ENCODE measurements around the gene BRCA1. TPM values are rescaled to one million over a fixed set of nuclear protein-coding genes. Genes with fewer than 3 reads are reported as not detected.

Gene BRCA1
- 10 to 100 TPM in 1 of 4 donors, 1 to 10 TPM in 3; 5.4 to 10.2 (median 6.1) TPM for total RNA-seq
- 1 to 10 TPM in 2 of 3 donors, under 1 TPM in 1; 0.60 to 9.9 (median 2.5) TPM for polyA plus RNA-seq

DNA sequence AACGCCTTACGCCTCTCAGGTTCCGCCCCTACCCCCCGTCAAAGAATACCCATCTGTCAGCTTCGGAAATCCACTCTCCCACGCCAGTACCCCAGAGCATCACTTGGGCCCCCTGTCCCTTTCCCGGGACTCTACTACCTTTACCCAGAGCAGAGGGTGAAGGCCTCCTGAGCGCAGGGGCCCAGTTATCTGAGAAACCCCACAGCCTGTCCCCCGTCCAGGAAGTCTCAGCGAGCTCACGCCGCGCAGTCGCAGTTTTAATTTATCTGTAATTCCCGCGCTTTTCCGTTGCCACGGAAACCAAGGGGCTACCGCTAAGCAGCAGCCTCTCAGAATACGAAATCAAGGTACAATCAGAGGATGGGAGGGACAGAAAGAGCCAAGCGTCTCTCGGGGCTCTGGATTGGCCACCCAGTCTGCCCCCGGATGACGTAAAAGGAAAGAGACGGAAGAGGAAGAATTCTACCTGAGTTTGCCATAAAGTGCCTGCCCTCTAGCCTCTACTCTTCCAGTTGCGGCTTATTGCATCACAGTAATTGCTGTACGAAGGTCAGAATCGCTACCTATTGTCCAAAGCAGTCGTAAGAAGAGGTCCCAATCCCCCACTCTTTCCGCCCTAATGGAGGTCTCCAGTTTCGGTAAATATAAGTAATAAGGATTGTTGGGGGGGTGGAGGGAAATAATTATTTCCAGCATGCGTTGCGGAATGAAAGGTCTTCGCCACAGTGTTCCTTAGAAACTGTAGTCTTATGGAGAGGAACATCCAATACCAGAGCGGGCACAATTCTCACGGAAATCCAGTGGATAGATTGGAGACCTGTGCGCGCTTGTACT lies at the start of gene BRCA1:
BRCA1 (minus strand) TSS at position 232 of the 834 bp plus-strand sequence. CDS start 1,268 bp downstream, outside the sequence.
- Histone ChIP-seq H3K4me3 (peak within 1 kb of the TSS; percentile 53 to 77 (median 68)), H3K27me3 (no peaks in the 10 kb centered on the region), H3K36me3 (no peaks in the 10 kb centered on the region), H3K4me1 (peaks cover 0 to 24% (median 20%) of the 10 kb centered on the region in 4 donors), H3K27ac (peak within 1 kb of the TSS; percentile 80 to 87 (median 84)), H3K9me3 (no peaks in the 10 kb centered on the region)
- TF ChIP-seq EP300 (IDR thresholded peaks at IDR 0.05) (no peak), POLR2AphosphoS5 (IDR thresholded peaks at IDR 0.05) (peak in 3 of 4 donors; percentile 67 to 78 (median 78)), POLR2A (IDR thresholded peaks at IDR 0.05) (peak; percentile 15 to 31)
- TF ChIP-seq, protein P1, sequence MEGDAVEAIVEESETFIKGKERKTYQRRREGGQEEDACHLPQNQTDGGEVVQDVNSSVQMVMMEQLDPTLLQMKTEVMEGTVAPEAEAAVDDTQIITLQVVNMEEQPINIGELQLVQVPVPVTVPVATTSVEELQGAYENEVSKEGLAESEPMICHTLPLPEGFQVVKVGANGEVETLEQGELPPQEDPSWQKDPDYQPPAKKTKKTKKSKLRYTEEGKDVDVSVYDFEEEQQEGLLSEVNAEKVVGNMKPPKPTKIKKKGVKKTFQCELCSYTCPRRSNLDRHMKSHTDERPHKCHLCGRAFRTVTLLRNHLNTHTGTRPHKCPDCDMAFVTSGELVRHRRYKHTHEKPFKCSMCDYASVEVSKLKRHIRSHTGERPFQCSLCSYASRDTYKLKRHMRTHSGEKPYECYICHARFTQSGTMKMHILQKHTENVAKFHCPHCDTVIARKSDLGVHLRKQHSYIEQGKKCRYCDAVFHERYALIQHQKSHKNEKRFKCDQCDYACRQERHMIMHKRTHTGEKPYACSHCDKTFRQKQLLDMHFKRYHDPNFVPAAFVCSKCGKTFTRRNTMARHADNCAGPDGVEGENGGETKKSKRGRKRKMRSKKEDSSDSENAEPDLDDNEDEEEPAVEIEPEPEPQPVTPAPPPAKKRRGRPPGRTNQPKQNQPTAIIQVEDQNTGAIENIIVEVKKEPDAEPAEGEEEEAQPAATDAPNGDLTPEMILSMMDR (IDR thresholded peaks at IDR 0.05), result no peak
- WGBS, 2 donors, result 1 to 3% methylated on average over 37 to 38 of the region's 38 CpGs
- DNase-seq, result peak; percentile 97
- intact Hi-C loops (cut with DNase I), result loop anchor here (2.0 to 5.0 kb wide), 2 partner anchors 45 to 98 kb away; partner anchors contain the start of genes NBR1 and RND2

DNA sequence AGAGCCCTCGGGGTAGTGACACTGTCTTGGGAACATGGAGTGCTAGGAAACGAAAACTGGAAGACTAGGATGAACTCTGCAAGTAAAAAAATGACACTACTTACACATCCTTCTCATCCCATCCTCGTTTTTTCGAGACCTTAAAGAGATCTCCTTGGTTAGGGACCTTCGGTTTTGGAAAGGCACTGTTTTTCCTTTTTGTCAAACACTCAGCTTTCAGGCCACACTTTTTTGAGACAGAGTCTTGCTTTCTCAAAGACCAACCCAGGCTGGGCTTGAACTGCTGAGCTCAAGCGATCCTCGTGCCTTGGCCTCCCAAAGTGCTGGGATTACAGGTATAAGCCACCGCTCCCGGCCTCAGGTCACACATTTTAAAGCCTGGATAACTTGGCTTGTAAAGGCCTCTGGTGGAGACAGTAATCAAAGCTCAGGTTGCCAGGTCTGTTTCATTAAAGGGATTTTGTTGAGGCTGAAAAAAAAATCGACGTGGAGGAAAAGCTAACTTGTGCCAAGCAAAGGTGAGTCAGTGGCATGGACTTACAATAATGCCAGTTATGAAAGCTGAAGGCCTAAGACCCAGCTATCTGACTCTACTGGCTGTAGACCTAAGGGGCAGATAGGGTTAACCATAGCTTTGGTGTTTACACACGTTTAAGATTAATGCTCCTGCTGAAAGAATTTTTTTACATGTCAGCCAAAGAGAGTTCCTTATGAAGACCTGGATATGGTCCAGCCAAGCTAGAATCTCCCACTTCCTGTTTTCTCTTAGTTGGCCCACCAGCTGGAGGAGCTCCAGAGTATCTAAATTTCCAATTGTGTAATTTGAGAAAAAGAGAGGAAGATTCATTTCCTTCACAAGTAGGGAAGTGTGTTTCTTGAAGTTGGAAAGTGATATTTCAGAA lies 46.7 kb upstream of the BRCA1 start:
- H3K27me3 ChIP-seq, result no peaks in the 10 kb centered on the region
- H3K27ac ChIP-seq, result peak overlapping the region; percentile 95 to 98 (median 98)
- intact Hi-C loops (cut with DNase I), result loop anchor here (2.0 kb wide), 3 partner anchors 39 to 173 kb away; partner anchors contain the start of genes BRCA1, RPL27 and TMEM106A
- peaks cover 0 to 65% (median 62%) of the 10 kb centered on the region in 4 donors for H3K4me1 ChIP-seq
- peak; percentile 80 for DNase-seq
- TF ChIP-seq EP300 (IDR thresholded peaks at IDR 0.05) (no peak), POLR2AphosphoS5 (IDR thresholded peaks at IDR 0.05) (peak in 3 of 4 donors; percentile 8 to 19 (median 12)), POLR2A (IDR thresholded peaks at IDR 0.05) (no peak)
- TF ChIP-seq, protein P1 (IDR thresholded peaks at IDR 0.05), result peak in 1 of 4 experiments; percentile 16
- 1 to 12% methylated on average over 12 of the region's 12 CpGs for WGBS, 2 donors
- no peaks in the 10 kb centered on the region for H3K9me3 ChIP-seq
- H3K4me3 ChIP-seq, result peak overlapping the region; percentile 77 to 91 (median 80)
- H3K36me3 ChIP-seq, result peaks cover 0 to 13% (median 1%) of the 10 kb centered on the region in 4 donors

DNA sequence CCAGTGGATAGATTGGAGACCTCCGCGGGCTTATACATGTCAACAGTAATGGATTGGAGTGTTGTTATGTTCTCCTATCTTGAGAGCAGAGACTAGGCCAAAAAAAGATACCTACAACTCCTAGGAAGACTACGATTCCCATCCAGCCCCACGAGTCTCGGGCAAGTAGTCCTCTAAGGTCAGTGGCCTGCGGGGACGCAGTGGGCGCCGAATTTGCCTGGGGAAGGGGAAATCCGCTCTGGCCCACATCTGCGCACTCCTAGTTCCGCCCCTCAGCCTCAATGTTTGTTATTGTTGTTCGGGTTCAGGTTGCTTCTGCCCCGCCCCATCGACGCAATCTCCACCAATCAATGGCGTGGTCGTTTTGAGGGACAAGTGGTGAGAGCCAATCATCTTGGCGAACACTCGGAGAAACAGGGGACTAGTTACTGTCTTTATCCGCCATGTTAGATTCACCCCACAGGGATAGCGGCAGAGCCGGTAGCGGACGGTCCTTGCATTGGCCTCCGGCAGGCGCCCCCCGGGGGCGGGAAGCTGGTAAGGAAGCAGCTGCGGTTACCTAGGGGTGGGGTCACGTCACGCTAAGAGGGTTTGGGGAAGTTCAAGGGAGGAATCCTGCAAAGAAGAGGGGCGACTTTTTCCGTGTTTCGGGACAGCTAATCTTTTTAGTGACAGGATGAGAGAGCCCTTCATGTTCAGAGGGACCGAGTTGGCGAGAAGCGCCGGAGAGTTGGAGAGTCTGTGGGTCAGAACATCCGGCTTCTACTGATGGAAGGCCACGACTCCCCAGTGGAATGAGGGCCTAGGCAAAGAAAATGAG lies 45.8 kb upstream of the BRCA1 start, which contains the start of gene NBR1:
NBR1 (plus strand) TSS at position 449 of the 820 bp plus-strand sequence. CDS start 4,586 bp downstream, outside the sequence.
- TF ChIP-seq POLR2A (IDR thresholded peaks at IDR 0.05) (peak; percentile 72 to 80), POLR2AphosphoS5 (IDR thresholded peaks at IDR 0.05) (peak; percentile 79 to 93 (median 92)), EP300 (IDR thresholded peaks at IDR 0.05) (no peak)
- TF ChIP-seq, protein P1 (IDR thresholded peaks at IDR 0.05), result no peak
- Histone ChIP-seq H3K9me3 (no peaks in the 10 kb centered on the region), H3K27me3 (no peaks in the 10 kb centered on the region), H3K4me3 (peak within 1 kb of the TSS; percentile 77 to 91 (median 80)), H3K27ac (peak within 1 kb of the TSS; percentile 95 to 98 (median 98)), H3K4me1 (peaks cover 0 to 57% (median 54%) of the 10 kb centered on the region in 4 donors), H3K36me3 (peaks cover 0 to 5% (median 2%) of the 10 kb centered on the region in 4 donors)
- intact Hi-C loops (cut with DNase I), result loop anchor here (1.0 to 2.0 kb wide), 4 partner anchors 40 to 172 kb away; partner anchors contain the start of genes BRCA1, RPL27 and TMEM106A
- WGBS, 2 donors, result 0% methylated on average over 41 of the region's 41 CpGs
- DNase-seq, result peak; percentile 98
